ENCODE measurements around the gene GABARAP. TPM values are rescaled to one million over a fixed set of nuclear protein-coding genes. Genes with fewer than 3 reads are reported as not detected.

Gene GABARAP
- total and polyA plus RNA-seq, 2 of the 8 experiments (the other 6 are each of a cell fraction or from before 2014, with no cell fraction given), result 252 to 581 TPM

- Histone ChIP-seq H4K20me1 (replicated peaks in 1 of 2; ENCODE audit: control insufficient read depth in 1 of 2, insufficient read depth in 2 of 2, low read length in 2 of 2) (peaks cover 0 to 9% of the 10 kb centered on the region in 2 experiments), H2BK15ac (ENCODE audit: low read length) (no peak overlapping the region), H3K56ac (replicated peaks; ENCODE audit: insufficient read length, low read depth, low read length) (no peak overlapping the region), H3K79me1 (ENCODE audit: low read depth, low read length) (peaks cover 2% of the 10 kb centered on the region; the same call in 1 of the 2 replicates), H3K4me1 (replicated peaks in 1 of 4; ENCODE audit: control insufficient read depth in 3 of 4, insufficient read depth in 4 of 4, low read length in 3 of 4) (peaks cover 0 to 9% (median 7%) of the 10 kb centered on the region in 4 experiments; a peak in 6 of 7 replicates), H3K23me2 (ENCODE audit: low read depth, low read length) (no peaks in the 10 kb centered on the region; the same call in 1 of the 2 replicates), H3K9ac (replicated peaks in 1 of 4; ENCODE audit: extremely low read depth in 1 of 4, low read depth in 3 of 4, low read length in 3 of 4) (no peak overlapping the region), H3K4me3 (ENCODE audit: extremely low read depth in 1 of 4, insufficient read depth in 2 of 4, low read depth in 3 of 4, low read length in 4 of 4) (no peak overlapping the region), H3K27ac (ENCODE audit: low read depth, low read length) (no peak overlapping the region), H3K36me3 (ENCODE audit: control insufficient read depth in 2 of 4, insufficient read depth in 4 of 4, low read length in 3 of 4) (peaks cover 0 to 6% (median 3%) of the 10 kb centered on the region in 4 experiments; a peak in 3 of 8 replicates), H2AK5ac (ENCODE audit: low read depth, low read length) (no peak overlapping the region), H3K4ac (replicated peaks; ENCODE audit: insufficient read length, low read depth, low read length) (no peak overlapping the region), H4K8ac (ENCODE audit: extremely low read depth, insufficient read depth, low read length) (no peak overlapping the region), H3K79me2 (ENCODE audit: control insufficient read depth in 1 of 2, insufficient read depth in 2 of 2, low read length in 2 of 2) (no peaks in the 10 kb centered on the region), H3K23ac (ENCODE audit: insufficient read length) (no peak overlapping the region), H2BK120ac (replicated peaks; ENCODE audit: low read depth, low read length) (no peak overlapping the region), H2BK20ac (ENCODE audit: low read length) (no peak overlapping the region), H3K18ac (ENCODE audit: extremely low read depth, low read length) (no peak overlapping the region), H3K14ac (ENCODE audit: insufficient read length) (no peak overlapping the region), H2BK12ac (ENCODE audit: low read depth, low read length) (no peak overlapping the region), H3K9me3 (ENCODE audit: insufficient read depth in 2 of 2, low read depth in 1 of 2, low read length in 1 of 2) (no peaks in the 10 kb centered on the region), H2AFZ (ENCODE audit: low read length) (no peak overlapping the region), H2BK5ac (ENCODE audit: low read depth, low read length) (no peak overlapping the region), H4K5ac (ENCODE audit: insufficient read length, low read depth, low read length) (no peak overlapping the region), H3K4me2 (ENCODE audit: insufficient read depth in 1 of 2, low read depth in 2 of 2, low read length in 2 of 2) (no peak overlapping the region), H4K91ac (replicated peaks; ENCODE audit: insufficient read length, low read length) (no peak overlapping the region), H3K27me3 (replicated peaks in 1 of 4; ENCODE audit: control insufficient read depth in 3 of 4, extremely low read depth in 1 of 4, insufficient read depth in 3 of 4, low read length in 3 of 4) (no peaks in the 10 kb centered on the region; a peak in 2 of 7 replicates)
- no peak for FAIRE-seq
- 90% methylated on average over 10 of the region's 18 CpGs; no CpG with 5 or more reads in 1 of the 2 experiments for WGBS, 2 experiments (ENCODE audit: extremely low coverage in 1 of 2, insufficient coverage in 1 of 2, insufficient read length in 1 of 2, insufficient replicate concordance in 2 of 2, low coverage in 1 of 2, low lambda C conversion rate in 2 of 2, missing lambda C conversion rate in 1 of 2)
- POLR2A ChIA-PET (ENCODE audit: partially characterized antibody), result interaction anchor here (0.6 to 6.7 kb wide), 12 partner anchors 8 to 842 kb away, joined by 3 to 94 read pairs (median 4); partner anchors contain the start of genes CLDN7, CTDNEP1, ELP5 and GABARAP
- CTCF ChIA-PET (ENCODE audit: partially characterized antibody), result interaction anchor here (1.2 to 5.7 kb wide), 2 partner anchors 8 to 67 kb away, joined by 3 to 46 read pairs; partner anchors contain the start of gene SLC2A4
- no peak for DNase-seq (ENCODE audit: low read depth in 1 of 2, low spot score in 2 of 2)
- TF ChIP-seq RFX5 (IDR thresholded peaks at IDR 0.05; ENCODE audit: borderline replicate concordance, low read depth, low read length), result no peak
- no peak for TF ChIP-seq RAD21 (IDR thresholded peaks at IDR 0.05 in 1 of 2, conservative IDR thresholded peaks at IDR 0.05 in 1 of 2; ENCODE audit: low read depth in 2 of 2, low read length in 2 of 2)
- no peak for TF ChIP-seq MAX (IDR thresholded peaks at IDR 0.05)
These were observed 47.2 kb upstream of the GABARAP start for GRCh38 chr17:7289256-7290032.
